ENCODE data around the gene GTPBP4. TPM values are rescaled to one million over a fixed set of nuclear protein-coding genes. Genes with fewer than 3 reads are reported as not detected.
A peak's percentile ranks its signal among the peaks of the same experiment; 100 is the strongest.

GTPBP4 gene
- total RNA-seq, 1 experiment from 2014 or later: 111 TPM

- Histone ChIP-seq H3K4me1 (ENCODE audit: control insufficient read depth in 1 of 2, insufficient read depth in 2 of 2, low read length in 2 of 2) (peaks cover 12 to 38% of the 10 kb centered on the region in 2 experiments), H2AFZ (ENCODE audit: low read depth, low read length, poor library complexity, severe bottlenecking) (no peak overlapping the region), H3K79me2 (ENCODE audit: insufficient read depth, low read length) (peaks cover 50% of the 10 kb centered on the region), H3K9me3 (ENCODE audit: control insufficient read depth in 1 of 2, insufficient read depth in 1 of 2, low read depth in 1 of 2, low read length in 2 of 2) (no peaks in the 10 kb centered on the region), H3K36me3 (ENCODE audit: control insufficient read depth in 1 of 2, insufficient read depth in 2 of 2, low read length in 2 of 2) (peaks cover 2 to 19% of the 10 kb centered on the region in 2 experiments; a peak in 2 of 4 replicates), H3K4me3 (replicated peaks in 1 of 2; ENCODE audit: low read depth in 1 of 2, low read length in 2 of 2) (peak overlapping the region; percentile 95 to 99), H3K27me3 (ENCODE audit: insufficient read depth, low read length) (no peaks in the 10 kb centered on the region), H3K27ac (ENCODE audit: low read depth, low read length) (peak overlapping the region; percentile 68; the same call in 1 of the 2 replicates), H4K20me1 (ENCODE audit: insufficient read depth) (peaks cover 16% of the 10 kb centered on the region; the same call in 1 of the 2 replicates), H3K9ac (ENCODE audit: low read length) (peak overlapping the region; percentile 98), H3K9me2 (ENCODE audit: insufficient read depth) (no peaks in the 10 kb centered on the region), H3K4me2 (ENCODE audit: low read length) (peak overlapping the region; percentile 84)
- BruUV-seq (replicated peaks): no TSS peak
- ChIA-PET RAD21 (ENCODE audit: low non-redundant PET in 1 of 2, low total read pairs in 2 of 2, uncharacterized antibody in 2 of 2, unreplicated experiment in 2 of 2) (no interaction called here), POLR2A (interaction anchor here (0.8 to 1.3 kb wide), 3 partner anchors 17 to 56 kb away, joined by 3 to 5 read pairs (median 4); partner anchors contain the start of gene LARP4B), CTCF (no interaction called here)
- no peak for TF ChIP-seq CEBPB (IDR thresholded peaks at IDR 0.05; ENCODE audit: low read depth)
- TF ChIP-seq POLR2A (IDR thresholded peaks at IDR 0.05; ENCODE audit: borderline replicate concordance, extremely low read depth, insufficient read depth, insufficient read length): no peak
- TF ChIP-seq SRF (IDR thresholded peaks at IDR 0.05; ENCODE audit: low read depth): no peak
- TF ChIP-seq, protein P1, sequence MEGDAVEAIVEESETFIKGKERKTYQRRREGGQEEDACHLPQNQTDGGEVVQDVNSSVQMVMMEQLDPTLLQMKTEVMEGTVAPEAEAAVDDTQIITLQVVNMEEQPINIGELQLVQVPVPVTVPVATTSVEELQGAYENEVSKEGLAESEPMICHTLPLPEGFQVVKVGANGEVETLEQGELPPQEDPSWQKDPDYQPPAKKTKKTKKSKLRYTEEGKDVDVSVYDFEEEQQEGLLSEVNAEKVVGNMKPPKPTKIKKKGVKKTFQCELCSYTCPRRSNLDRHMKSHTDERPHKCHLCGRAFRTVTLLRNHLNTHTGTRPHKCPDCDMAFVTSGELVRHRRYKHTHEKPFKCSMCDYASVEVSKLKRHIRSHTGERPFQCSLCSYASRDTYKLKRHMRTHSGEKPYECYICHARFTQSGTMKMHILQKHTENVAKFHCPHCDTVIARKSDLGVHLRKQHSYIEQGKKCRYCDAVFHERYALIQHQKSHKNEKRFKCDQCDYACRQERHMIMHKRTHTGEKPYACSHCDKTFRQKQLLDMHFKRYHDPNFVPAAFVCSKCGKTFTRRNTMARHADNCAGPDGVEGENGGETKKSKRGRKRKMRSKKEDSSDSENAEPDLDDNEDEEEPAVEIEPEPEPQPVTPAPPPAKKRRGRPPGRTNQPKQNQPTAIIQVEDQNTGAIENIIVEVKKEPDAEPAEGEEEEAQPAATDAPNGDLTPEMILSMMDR (IDR thresholded peaks at IDR 0.05 in 2 of 3, conservative IDR thresholded peaks at IDR 0.05 in 1 of 3; ENCODE audit: borderline replicate concordance in 1 of 3, insufficient read depth in 1 of 3, low read depth in 2 of 3, low read length in 2 of 3): no peak
- TF ChIP-seq REST (IDR thresholded peaks at IDR 0.05; ENCODE audit: low read depth): no peak
- no peak for TF ChIP-seq YY1 (IDR thresholded peaks at IDR 0.05; ENCODE audit: extremely low read depth, insufficient replicate concordance, low read depth, low read length)
- TF ChIP-seq JUND (IDR thresholded peaks at IDR 0.05): no peak
- TF ChIP-seq, protein P2, sequence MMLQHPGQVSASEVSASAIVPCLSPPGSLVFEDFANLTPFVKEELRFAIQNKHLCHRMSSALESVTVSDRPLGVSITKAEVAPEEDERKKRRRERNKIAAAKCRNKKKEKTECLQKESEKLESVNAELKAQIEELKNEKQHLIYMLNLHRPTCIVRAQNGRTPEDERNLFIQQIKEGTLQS (IDR thresholded peaks at IDR 0.05): no peak
- no peak for TF ChIP-seq SP1 (IDR thresholded peaks at IDR 0.05; ENCODE audit: low read depth)
- TF ChIP-seq CBX3 (IDR thresholded peaks at IDR 0.05; ENCODE audit: low read depth): no peak
- no peak for TF ChIP-seq EZH2phosphoT487 (IDR thresholded peaks at IDR 0.05; ENCODE audit: borderline replicate concordance)
- no peak for TF ChIP-seq ZFX (IDR thresholded peaks at IDR 0.05)
- no peak for TF ChIP-seq SIN3A (IDR thresholded peaks at IDR 0.05; ENCODE audit: low read depth)
- TF ChIP-seq FOSL1 (IDR thresholded peaks at IDR 0.05; ENCODE audit: low read depth): no peak
- ATAC-seq: no peak
- intact Hi-C loops (cut with micrococcal nuclease): loop anchor here (5.0 kb wide), 1 partner anchor 60 kb away; no protein-coding TSS in a partner anchor
- DNase-seq (ENCODE audit: low read depth, low spot score): no peak
Observed at GRCh38 chr10:986881-987619, 1.2 kb upstream of the GTPBP4 start.
